Uterus (tissue), 4 donors: ENCODE data around the gene GRID2. TPM values are rescaled to one million over a fixed set of nuclear protein-coding genes. Genes with fewer than 3 reads are reported as not detected.

Experiments used
- DNase-seq, 2 donors: peaks; one replicate each; pipeline ENCODE4 v3.0.0-alpha.2; 2019 to 2020
- H3K27ac ChIP-seq, 2 donors: fragments of 200-600 bp; sonication (generic); 1 replicate in 1 of 2; 2 replicates in 1 of 2; pipeline ENCODE4 v1.5.1; 2016 to 2018
- H3K27me3 ChIP-seq, 2 donors: fragments of 200-600 bp; sonication (generic); one replicate each; pipeline ENCODE4 v1.5.1; 2018 to 2019; ENCODE audit warnings: control low read depth in 1 of 2
- H3K36me3 ChIP-seq, 2 donors: fragments of 200-600 bp; sonication (generic); one replicate each; pipeline ENCODE4 v1.5.1; 2019; ENCODE audit warnings: control low read depth in 1 of 2
- H3K4me1 ChIP-seq, 2 donors: fragments of 200-600 bp; sonication (generic); one replicate each; pipeline ENCODE4 v1.5.1; 2018 to 2019; ENCODE audit warnings: control low read depth in 1 of 2
- H3K4me3 ChIP-seq, 2 donors: fragments of 200-600 bp; sonication (generic); 1 replicate in 1 of 2; 2 replicates in 1 of 2; pipeline ENCODE4 v1.5.1; 2018 to 2019; ENCODE audit warnings: mild to moderate bottlenecking in 1 of 2
- H3K9me3 ChIP-seq, 2 donors: fragments of 200-600 bp; sonication (generic); one replicate each; pipeline ENCODE4 v1.5.1; 2019; ENCODE audit warnings: control low read depth in 1 of 2
- POLR2A ChIP-seq, 2 donors: fragments of 450-650 bp; IDR thresholded peaks; one replicate each; pipeline ENCODE4 v1.6.1; 2016; ENCODE audit warnings: antibody characterized with exemption in 2 of 2, mild to moderate bottlenecking in 1 of 2, moderate library complexity in 1 of 2
- intact Hi-C: fragments of 100-400 bp; cut with DNase I; formaldehyde crosslinking; loops from one replicate; pipeline ENCODE4 v1.15.1; 2023; ENCODE audit warnings: low total_unique reads
- total RNA-seq, 4 donors: library from RNA; depleted of rRNA in 3 of 4; stranded (reverse); fragments of >200 nt in 3 of 4; gene quantifications; one replicate each; pipeline versions ENCODE4 v1.1.0 to v1.2.4, GENCODE V29; 2014 to 2023
- TF ChIP-seq, protein P1 (sequence below), 4 experiments: fragments of 200-600 bp in 2 of 4; fragments of 450-650 bp in 2 of 4; sonication (generic) in 2 of 4; IDR thresholded peaks; one replicate each; pipeline ENCODE4 v1.5.1; 2016 to 2019; ENCODE audit warnings: antibody characterized with exemption in 4 of 4, mild to moderate bottlenecking in 2 of 4, moderate library complexity in 1 of 4
- donor health status: DM: yes; HTN: yes; CAD: no.

Gene GRID2
- total RNA-seq, 4 donors from 2014 or later = 0.27 to 33.3 (median 0.59) TPM; not detected in 1

- Histone ChIP-seq H3K4me3 (no peak overlapping the region), H3K27ac (no peak overlapping the region), H3K36me3 (no peaks in the 10 kb centered on the region), H3K4me1 (no peaks in the 10 kb centered on the region), H3K9me3 (no peaks in the 10 kb centered on the region), H3K27me3 (no peaks in the 10 kb centered on the region)
- TF ChIP-seq POLR2A (IDR thresholded peaks at IDR 0.05) = no peak
- TF ChIP-seq, protein P1, sequence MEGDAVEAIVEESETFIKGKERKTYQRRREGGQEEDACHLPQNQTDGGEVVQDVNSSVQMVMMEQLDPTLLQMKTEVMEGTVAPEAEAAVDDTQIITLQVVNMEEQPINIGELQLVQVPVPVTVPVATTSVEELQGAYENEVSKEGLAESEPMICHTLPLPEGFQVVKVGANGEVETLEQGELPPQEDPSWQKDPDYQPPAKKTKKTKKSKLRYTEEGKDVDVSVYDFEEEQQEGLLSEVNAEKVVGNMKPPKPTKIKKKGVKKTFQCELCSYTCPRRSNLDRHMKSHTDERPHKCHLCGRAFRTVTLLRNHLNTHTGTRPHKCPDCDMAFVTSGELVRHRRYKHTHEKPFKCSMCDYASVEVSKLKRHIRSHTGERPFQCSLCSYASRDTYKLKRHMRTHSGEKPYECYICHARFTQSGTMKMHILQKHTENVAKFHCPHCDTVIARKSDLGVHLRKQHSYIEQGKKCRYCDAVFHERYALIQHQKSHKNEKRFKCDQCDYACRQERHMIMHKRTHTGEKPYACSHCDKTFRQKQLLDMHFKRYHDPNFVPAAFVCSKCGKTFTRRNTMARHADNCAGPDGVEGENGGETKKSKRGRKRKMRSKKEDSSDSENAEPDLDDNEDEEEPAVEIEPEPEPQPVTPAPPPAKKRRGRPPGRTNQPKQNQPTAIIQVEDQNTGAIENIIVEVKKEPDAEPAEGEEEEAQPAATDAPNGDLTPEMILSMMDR (IDR thresholded peaks at IDR 0.05) = no peak
- intact Hi-C loops = no loop called here
- DNase-seq = no peak
Observed at GRCh38 chr4:92843784-92844183, 540.0 kb downstream of the GRID2 start.

DNA sequence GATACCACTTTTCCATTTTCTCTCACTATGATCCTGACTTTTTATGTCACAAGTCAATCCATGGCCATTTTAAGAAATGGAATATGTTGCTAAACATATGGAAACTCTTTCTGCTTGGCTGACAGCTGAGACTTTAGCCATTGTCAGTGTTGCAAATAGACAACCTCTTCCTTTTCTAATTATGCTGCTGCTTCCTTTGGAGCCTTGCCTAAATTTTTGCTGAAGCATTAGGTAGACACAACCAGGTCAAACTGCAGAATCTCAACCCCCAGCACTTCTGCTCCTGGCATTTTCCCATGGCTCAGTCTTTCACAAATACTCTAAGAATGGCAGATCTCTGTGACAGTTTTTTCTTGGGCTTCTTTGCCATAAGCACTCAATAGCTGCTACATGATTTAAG, 543.3 kb downstream of the GRID2 start:
- no peaks in the 10 kb centered on the region for H3K4me1 ChIP-seq
- H3K27ac ChIP-seq = no peak overlapping the region
- no peak overlapping the region for H3K4me3 ChIP-seq
- no peaks in the 10 kb centered on the region for H3K27me3 ChIP-seq
- no peaks in the 10 kb centered on the region for H3K36me3 ChIP-seq
- intact Hi-C loops = no loop called here
- TF ChIP-seq POLR2A (IDR thresholded peaks at IDR 0.05) = no peak
- no peaks in the 10 kb centered on the region for H3K9me3 ChIP-seq
- DNase-seq = no peak

DNA sequence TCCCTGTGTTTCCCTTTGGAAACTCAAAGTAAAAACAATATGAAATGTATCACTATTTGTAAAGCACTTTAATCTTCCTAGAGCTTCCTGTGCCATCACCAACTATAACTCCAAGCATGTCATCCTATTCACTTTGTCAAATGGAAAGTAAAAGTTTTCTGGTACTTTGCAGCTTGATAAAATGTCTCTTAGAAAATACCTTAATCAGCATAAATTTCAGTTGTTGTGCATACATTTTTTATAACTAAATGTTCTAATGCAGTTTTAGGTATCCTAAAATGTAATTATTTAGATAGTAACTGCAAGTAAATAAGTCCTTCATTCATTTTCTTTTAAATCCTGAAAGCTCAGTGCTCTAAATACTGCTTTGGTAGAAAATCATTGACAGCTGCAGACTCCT, 558.7 kb downstream of the GRID2 start:
- no peaks in the 10 kb centered on the region for H3K4me1 ChIP-seq
- H3K27me3 ChIP-seq = no peaks in the 10 kb centered on the region
- H3K36me3 ChIP-seq = no peaks in the 10 kb centered on the region
- intact Hi-C loops = no loop called here
- no peak overlapping the region for H3K4me3 ChIP-seq
- no peaks in the 10 kb centered on the region for H3K9me3 ChIP-seq
- no peak for TF ChIP-seq POLR2A (IDR thresholded peaks at IDR 0.05)
- TF ChIP-seq, protein P1 (IDR thresholded peaks at IDR 0.05) = no peak
- DNase-seq = no peak
- no peak overlapping the region for H3K27ac ChIP-seq

DNA sequence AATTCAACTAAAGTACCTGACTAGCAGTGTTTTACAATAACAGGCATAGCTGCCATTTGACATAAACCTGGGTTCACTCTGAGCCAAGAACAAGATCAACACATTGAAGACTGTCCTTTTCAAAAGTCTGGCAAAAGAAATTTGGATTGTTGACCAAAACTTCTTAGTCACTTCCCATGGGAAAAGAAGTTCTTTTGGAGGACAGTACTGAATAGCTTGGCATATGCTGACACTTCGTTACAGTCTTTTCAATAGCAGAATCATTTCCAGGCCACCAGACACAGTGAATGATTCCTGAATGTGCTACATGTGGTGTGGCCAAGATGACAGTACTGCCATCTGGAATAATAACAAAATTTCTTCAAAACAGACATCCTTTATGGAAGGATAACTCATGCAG, 560.3 kb downstream of the GRID2 start:
- no peaks in the 10 kb centered on the region for H3K36me3 ChIP-seq
- H3K9me3 ChIP-seq = no peaks in the 10 kb centered on the region
- DNase-seq = no peak
- no peak for TF ChIP-seq POLR2A (IDR thresholded peaks at IDR 0.05)
- TF ChIP-seq, protein P1 (IDR thresholded peaks at IDR 0.05) = no peak
- no peak overlapping the region for H3K4me3 ChIP-seq
- no peak overlapping the region for H3K27ac ChIP-seq
- H3K4me1 ChIP-seq = no peaks in the 10 kb centered on the region
- H3K27me3 ChIP-seq = no peaks in the 10 kb centered on the region
- intact Hi-C loops = no loop called here

- no peak for TF ChIP-seq POLR2A (IDR thresholded peaks at IDR 0.05)
- no peak for DNase-seq
- no peaks in the 10 kb centered on the region for H3K4me1 ChIP-seq
- no peaks in the 10 kb centered on the region for H3K36me3 ChIP-seq
- H3K9me3 ChIP-seq = no peaks in the 10 kb centered on the region
- no peaks in the 10 kb centered on the region for H3K27me3 ChIP-seq
- intact Hi-C loops = no loop called here
- no peak overlapping the region for H3K27ac ChIP-seq
- no peak overlapping the region for H3K4me3 ChIP-seq
Observed at GRCh38 chr4:92872604-92873003, 568.8 kb downstream of the GRID2 start.

GRCh38 chr4:92885632-92886031, 581.9 kb downstream of the GRID2 start:
- no peak for DNase-seq
- H3K4me1 ChIP-seq = no peaks in the 10 kb centered on the region
- H3K27me3 ChIP-seq = no peaks in the 10 kb centered on the region
- no peaks in the 10 kb centered on the region for H3K9me3 ChIP-seq
- no peak overlapping the region for H3K27ac ChIP-seq
- H3K36me3 ChIP-seq = no peaks in the 10 kb centered on the region
- intact Hi-C loops = no loop called here
- H3K4me3 ChIP-seq = no peak overlapping the region
- TF ChIP-seq, protein P1 (IDR thresholded peaks at IDR 0.05) = no peak
- TF ChIP-seq POLR2A (IDR thresholded peaks at IDR 0.05) = no peak
